ENCODE measurements around the gene CTU2.

CTU2 gene

DNA sequence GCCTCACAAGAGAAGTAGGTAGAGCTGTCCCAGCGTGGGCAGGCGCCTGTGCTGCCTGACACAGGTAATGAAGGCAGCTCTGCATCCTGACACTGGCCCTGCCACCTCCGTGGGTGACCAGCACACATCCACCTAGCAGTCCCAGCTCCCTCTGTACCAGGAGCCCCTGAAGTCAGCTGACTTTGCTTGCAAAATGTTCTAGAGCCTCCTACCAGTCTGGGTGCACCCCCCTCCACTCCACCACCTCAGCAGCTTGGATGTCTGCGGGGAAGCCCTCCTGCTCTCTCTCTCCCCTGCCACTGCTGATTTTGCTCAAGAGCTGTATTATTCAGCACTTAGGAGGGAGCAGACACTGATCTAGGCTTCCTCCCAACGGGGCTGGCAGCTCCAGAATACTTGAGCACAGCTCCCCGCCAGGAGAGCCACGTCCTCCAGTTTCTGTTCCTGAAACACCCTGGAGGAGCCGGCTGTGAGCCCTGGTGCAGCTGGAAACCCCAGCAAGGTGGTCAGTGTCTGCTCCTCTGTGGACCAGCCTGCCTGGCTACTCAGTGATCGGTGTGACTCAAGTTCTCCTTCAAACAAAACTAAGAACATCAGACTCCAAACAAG, 1.1 kb upstream of the CTU2 start:
- CTCF ChIA-PET: interaction anchor here (0.8 to 2.4 kb wide), 6 partner anchors 16 to 42 kb away, joined by 3 to 12 read pairs (median 4); partner anchors contain the start of genes MVD and SNAI3
- DNase-seq (ENCODE audit: extremely low spot score): no peak
- POLR2A ChIA-PET: no interaction called here
- TF ChIP-seq CTCF (IDR thresholded peaks at IDR 0.05; ENCODE audit: control extremely low read depth, extremely low read depth, low read depth, missing control alignments): no peak

DNA sequence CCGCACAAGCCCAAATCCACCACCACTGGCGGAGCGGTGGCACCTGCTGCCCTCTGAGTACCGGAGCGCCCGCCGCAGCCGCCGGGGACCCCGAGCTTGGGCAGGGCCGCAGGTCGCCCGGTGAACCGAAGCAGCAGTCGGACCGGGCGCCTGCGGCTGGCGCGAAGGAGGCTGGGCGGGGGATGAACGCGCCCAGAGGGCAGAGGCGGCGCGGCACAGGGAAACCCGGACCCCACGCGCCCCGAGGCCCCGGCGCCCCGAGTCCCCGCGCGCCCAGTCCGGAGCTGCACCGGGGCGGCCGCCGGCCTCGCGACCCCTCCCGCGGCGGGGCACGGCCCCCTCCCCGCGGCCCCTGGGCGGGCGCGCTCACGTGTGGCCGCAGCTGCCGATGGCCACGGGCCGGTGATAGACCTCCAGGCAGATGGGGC, 488 bp upstream of the CTU2 start:
- ChIA-PET POLR2A (no interaction called here), CTCF (interaction anchor here (1.0 to 2.4 kb wide), 4 partner anchors 17 to 43 kb away, joined by 3 to 12 read pairs (median 4); partner anchors contain the start of genes MVD and SNAI3)
- no peak for DNase-seq (ENCODE audit: extremely low spot score)
- no peak for TF ChIP-seq CTCF (IDR thresholded peaks at IDR 0.05; ENCODE audit: control extremely low read depth, extremely low read depth, low read depth, missing control alignments)

DNA sequence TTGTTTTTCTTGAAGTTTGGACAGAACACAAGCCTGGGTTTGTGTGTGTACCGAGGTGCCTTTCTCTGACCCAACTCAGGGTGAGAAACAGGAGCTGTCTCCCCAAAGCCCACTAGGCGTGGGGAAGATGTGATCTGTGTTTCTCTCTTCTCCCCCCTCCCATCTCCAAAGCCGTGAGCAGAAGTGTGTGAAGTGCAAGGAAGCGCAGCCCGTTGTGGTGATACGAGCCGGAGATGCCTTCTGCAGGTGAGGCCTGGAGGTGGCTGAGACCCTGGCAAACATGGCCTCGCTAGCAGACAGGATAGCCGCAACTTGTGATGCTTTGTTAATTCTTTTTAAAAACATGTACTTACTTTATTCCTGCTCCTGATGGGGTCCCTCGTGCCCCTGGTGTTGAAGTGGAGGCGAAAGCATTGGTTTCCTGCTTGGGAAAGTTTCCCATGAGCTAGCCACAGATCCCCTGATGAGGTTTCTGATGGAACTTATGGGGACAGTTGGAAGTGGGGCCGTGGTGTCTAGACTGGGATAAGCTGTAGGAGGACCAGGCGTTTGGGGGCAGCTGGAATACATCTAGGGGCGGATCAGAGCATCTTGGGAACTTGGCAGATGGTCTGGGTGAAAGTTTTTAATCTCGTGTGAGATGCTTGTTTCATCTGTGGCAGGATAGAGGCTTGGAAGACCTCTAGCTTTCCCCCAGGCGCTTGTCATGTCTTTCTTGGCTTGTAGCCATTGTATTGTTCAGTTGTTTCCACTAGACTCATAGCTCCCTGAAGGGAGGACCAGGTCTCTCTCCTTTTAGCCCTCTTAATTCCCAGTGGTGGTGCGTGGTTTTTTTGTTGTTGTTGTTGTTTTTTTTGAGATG, 893 bp downstream of the CTU2 start:
- CTCF ChIA-PET: interaction anchor here (0.9 to 5.5 kb wide), 5 partner anchors 8 to 146 kb away, joined by 3 to 23 read pairs (median 4); partner anchors contain the start of gene MVD
- TF ChIP-seq CTCF (IDR thresholded peaks at IDR 0.05; ENCODE audit: control extremely low read depth, extremely low read depth, low read depth, missing control alignments): no peak
- POLR2A ChIA-PET: interaction anchor here (0.6 kb wide), 1 partner anchor 39 kb away, joined by 3 read pairs; no protein-coding TSS in a partner anchor
- DNase-seq (ENCODE audit: extremely low spot score): no peak

GRCh38 chr16:88710556-88710955, 4.3 kb downstream of the CTU2 start:
- TF ChIP-seq CTCF (IDR thresholded peaks at IDR 0.05; ENCODE audit: control extremely low read depth, extremely low read depth, low read depth, missing control alignments): no peak
- CTCF ChIA-PET: interaction anchor here (1.2 to 5.5 kb wide), 3 partner anchors 27 to 70 kb away, joined by 3 to 23 read pairs (median 3); no protein-coding TSS in a partner anchor
- POLR2A ChIA-PET: no interaction called here
- no peak for DNase-seq (ENCODE audit: extremely low spot score)

DNA sequence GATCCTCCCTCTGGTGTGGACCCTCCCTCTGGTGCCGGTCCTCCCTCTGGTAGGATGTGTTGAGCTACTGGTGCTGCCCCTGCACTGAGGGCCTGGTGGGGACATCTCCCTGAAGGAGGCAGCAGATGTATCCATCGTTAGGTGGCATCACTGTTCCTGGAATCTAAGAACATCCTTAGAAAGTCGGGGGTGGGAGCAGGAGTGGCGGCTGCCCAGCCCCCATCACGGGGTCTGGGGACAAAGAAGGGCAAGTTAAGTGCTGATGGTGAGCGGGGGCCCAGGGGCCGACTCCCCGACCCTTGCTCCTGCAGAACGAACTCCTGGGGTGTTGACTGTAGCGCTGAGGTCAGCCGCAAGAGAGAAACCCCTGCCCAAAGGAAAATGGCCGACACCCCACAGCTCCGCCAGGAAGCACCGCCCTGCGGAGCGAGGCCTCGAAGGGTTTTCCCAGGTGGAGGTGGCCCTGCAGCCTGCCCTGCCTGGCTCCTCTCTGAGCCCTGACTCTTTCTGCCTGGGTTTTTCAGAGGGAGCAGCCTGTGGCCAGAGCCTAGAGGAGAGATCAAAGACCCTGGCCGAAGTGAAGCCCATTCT, 5.5 kb downstream of the CTU2 start:
- no peak for DNase-seq (ENCODE audit: extremely low spot score)
- no peak for TF ChIP-seq CTCF (IDR thresholded peaks at IDR 0.05; ENCODE audit: control extremely low read depth, extremely low read depth, low read depth, missing control alignments)
- ChIA-PET CTCF (interaction anchor here (5.5 kb wide), 1 partner anchor 25 kb away, joined by 23 read pairs; no protein-coding TSS in a partner anchor), POLR2A (no interaction called here)

DNA sequence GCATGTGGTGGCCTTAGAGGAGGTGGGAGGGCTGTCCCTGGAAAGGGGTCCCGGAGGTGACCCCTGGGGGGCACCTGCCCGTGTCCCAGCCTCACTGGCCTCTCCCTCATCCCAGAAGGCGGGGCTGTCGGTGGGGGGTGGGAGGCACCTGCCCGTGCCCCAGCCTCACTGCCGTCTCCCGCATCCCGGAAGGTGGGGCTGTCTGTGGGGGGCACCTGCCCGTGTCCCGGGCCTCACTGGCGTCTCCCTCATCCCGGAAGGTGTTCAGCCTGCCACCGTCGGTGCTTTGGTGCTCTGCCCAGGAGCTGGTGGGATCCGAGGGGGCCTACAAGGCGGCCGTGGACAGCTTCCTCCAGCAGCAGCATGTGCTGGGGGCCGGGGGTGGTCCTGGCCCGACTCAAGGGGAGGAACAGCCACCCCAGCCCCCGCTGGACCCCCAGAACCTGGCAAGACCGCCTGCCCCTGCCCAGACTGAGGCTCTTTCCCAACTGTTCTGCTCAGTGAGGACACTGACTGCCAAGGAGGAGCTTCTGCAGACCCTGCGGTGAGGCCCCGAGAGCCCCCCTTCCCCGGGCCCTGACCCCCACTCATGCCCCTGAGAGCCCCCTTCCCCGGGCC, 6.2 kb downstream of the CTU2 start:
- ChIA-PET POLR2A (no interaction called here), CTCF (no interaction called here)
- no peak for DNase-seq (ENCODE audit: extremely low spot score)
- TF ChIP-seq CTCF (IDR thresholded peaks at IDR 0.05; ENCODE audit: control extremely low read depth, extremely low read depth, low read depth, missing control alignments): no peak

Data from GM10248 (cell line).